CD4-positive, alpha-beta T cell treated with Interleukin-6 at 100 ng/mL for 8 hours (primary cell): ENCODE results near the gene NT5C1B.
"Not testable (repeated sequence)": the region's sequence is repeated elsewhere in the genome, so short reads cannot be mapped to it uniquely, and the experiment has no call there.

Experiments
- DNase-seq: peaks from one replicate; pipeline ENCODE4 v3.0.0-alpha.2; 2020; ENCODE audit warnings: mixed read lengths, low spot score

Gene NT5C1B

DNA sequence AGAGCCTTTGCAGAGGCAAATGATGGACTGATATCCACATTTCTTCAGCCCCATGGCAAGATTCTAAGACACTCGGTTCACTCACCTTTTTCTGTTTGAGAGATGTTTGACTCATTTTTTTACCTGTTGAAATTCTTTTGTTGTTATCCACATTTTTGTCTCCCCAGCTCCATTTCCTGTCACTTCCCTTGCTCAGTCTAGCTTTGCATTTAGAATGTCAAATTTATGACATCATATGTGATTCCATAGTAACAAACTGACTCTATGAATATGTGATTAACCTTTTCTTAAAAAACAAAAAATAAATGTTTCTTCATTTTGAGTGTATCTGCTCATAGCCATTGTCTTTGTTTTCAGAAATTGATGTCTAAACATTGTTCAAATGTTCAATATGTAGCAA lies at the start of gene NT5C1B:
NT5C1B (minus strand) TSS at position 216 of the 400 bp plus-strand sequence; CDS start at position 115, 101 bp downstream.
- no peak for DNase-seq

GRCh38 chr2:18637196-18637595 lies 47.8 kb upstream of the NT5C1B start:
- DNase-seq, result no peak

DNA sequence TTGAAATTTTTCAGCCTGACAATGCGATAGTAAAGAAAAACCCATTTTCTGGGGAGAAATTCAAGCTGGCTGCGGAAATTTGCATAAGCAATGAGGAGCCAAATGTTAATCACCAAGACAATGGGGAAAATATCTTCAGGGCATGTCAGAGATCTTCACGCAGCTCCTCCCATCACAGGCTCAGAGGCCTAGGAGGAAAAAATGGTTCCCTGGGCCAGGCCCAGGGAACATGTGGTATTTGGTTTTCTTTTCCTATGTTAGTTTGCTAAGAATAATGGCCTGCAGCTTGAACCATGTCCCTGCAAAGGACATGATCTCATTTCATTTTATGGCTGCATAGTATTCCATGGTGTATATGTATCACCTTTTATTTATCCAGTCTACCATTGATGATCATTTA lies 43.3 kb upstream of the NT5C1B start:
- not testable (repeated sequence) for DNase-seq

GRCh38 chr2:18630941-18631340 lies 41.6 kb upstream of the NT5C1B start:
- DNase-seq, result no peak

- DNase-seq, result no peak
Observed at GRCh38 chr2:18630541-18630940, 41.2 kb upstream of the NT5C1B start.

GRCh38 chr2:18630101-18630500 lies 40.7 kb upstream of the NT5C1B start:
- DNase-seq, result no peak

DNA sequence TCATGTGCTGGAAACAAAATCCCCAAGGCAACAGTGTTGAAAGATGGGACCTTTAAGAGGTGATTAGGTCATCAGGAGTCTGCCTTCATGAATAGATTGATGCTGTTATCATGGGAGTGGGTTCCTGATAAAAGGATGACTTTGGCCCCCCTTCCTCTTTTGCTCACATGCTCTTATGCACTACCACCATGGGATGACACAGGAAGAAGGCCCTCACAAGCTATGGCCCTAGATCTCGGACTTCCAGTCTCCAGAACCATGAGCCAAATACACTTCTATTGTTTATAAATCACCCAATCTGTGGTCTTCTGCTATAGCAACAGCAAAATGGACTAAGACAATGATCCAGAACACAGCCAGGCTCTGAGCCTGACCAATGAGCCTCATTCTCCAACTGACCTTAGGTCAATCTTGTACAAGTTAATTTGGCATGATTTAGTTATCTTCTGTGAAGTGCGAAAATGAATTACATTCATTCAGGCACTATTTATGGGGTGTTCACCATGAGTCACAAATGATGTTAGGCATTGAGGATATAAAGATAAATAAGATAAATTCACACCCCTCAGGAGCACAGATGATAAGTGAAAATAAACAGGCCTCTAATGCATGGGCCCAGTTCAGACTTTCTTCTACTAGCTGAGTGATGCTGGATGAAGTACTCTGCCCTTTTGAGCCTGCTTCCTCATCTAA lies 37.7 kb upstream of the NT5C1B start:
- no peak for DNase-seq

DNA sequence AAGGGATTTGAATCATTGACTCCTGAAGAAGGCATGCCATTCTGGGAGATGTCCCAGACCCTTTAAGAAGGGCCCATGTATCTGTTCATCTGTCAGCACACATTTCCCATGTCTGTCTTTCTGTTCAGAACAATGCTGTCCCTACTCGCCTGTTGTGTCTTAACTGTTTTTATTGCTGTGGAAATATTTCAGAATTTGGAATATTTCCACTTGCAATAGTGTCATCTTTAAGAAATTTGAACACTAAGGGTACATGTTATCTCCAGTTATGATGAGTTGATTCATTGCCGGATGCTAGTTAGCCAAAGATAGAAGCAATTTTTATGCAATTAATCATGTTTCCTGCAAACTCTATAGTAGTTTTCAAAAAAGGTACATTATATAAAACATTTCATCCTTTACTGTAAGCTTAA lies 36.9 kb upstream of the NT5C1B start:
- DNase-seq, result no peak

- no peak for DNase-seq
Observed at GRCh38 chr2:18625563-18625962, 36.2 kb upstream of the NT5C1B start.

- DNase-seq, result no peak
Observed at GRCh38 chr2:18623782-18624181, 34.4 kb upstream of the NT5C1B start.

DNA sequence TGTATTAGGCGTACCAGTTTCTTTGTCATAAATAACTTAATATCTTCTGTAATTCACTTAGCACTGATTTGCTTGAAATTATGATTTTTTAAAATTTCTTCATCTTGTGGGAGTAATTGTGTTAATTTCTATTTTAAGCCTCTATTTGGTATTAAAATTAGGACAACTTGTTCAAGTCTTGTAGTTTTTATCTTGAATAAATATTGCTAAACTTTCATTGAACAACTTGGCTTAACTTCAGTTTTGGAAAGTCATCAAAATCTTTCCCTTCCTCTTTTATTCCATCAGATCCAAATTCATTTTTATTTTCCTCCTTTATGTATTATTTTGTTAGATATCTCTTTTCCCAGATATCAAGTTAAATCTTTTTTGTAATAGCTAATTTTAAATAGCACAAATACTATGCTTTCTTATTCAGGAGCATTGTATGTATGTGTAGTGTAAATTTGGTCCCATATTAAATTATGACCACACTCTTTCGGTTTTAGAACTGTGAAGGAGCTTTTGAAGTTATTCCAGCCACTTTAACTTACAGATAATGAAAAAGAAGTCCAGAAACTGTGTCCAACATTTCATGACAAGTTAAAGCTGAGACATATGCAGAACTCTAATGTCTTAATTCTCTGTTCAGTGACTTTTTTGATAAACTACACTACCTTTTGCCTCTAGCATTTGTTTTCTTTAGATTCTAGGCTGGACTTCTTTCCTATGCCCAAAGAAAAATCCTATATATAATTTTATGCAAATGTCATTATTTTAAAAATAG lies 31.7 kb upstream of the NT5C1B start:
- no peak for DNase-seq

- DNase-seq, result no peak
Observed at GRCh38 chr2:18619091-18619490, 29.7 kb upstream of the NT5C1B start.

GRCh38 chr2:18614041-18614440 lies 24.7 kb upstream of the NT5C1B start:
- DNase-seq, result no peak

- DNase-seq, result no peak
Observed at GRCh38 chr2:18612133-18612532, 22.8 kb upstream of the NT5C1B start.

DNA sequence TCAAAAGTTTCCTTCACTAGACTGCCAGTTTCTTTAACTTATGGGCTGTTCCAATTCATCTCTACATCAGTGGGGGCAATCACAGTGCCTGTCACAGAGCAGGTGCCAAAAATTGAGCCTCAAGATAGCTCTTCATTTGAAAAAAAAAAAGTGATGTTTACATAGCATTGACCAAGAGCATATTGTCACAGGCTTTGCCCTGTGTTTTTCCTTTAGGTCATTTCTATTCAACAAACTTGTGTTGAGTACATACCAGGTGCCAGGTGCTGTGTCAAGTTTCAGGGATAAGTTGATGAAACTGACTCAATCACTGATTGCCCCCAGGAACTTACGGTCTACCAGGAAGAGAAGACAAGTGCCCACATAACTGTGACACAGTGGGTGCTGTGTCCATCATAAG lies 22.2 kb upstream of the NT5C1B start:
- no peak for DNase-seq

- no peak for DNase-seq
Observed at GRCh38 chr2:18611184-18611583, 21.8 kb upstream of the NT5C1B start.

GRCh38 chr2:18610651-18611050 lies 21.3 kb upstream of the NT5C1B start:
- no peak for DNase-seq

GRCh38 chr2:18610090-18610489 lies 20.7 kb upstream of the NT5C1B start:
- DNase-seq, result no peak

GRCh38 chr2:18605115-18605514 lies 15.7 kb upstream of the NT5C1B start:
- no peak for DNase-seq

- no peak for DNase-seq
Observed at GRCh38 chr2:18604531-18604885, 15.1 kb upstream of the NT5C1B start.

- DNase-seq, result no peak
Observed at GRCh38 chr2:18603854-18604530, 14.6 kb upstream of the NT5C1B start.

DNA sequence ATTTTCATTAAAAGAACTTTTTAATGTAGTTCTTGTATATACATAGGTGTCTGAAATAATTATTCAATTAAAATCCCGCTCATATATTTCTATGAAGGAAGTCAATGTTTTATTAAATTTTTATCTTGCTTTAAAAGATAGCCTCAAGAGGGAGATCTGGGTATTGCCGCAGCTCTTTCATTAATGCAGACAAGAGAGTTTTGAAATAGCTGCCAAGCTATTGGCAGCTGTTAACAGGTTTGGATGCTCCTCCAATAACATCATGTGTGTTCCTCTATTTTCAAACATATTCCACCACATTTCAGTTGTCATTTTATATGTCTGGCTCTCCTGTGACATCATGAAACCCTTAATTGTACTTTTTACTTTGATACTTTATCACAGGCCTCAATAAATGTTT lies 12.9 kb upstream of the NT5C1B start:
- no peak for DNase-seq

GRCh38 chr2:18600255-18600613 lies 10.9 kb upstream of the NT5C1B start:
- no peak for DNase-seq
